Panc1 (cell line): Measurements from ENCODE around the gene COL4A2.

Experiments used
- CTCF ChIP-seq: fragments of 450-650 bp; IDR thresholded peaks from 2 replicates; pipeline ENCODE4 v1.5.1; 2017; ENCODE audit warnings: mild to moderate bottlenecking
- POLR2AphosphoS5 ChIP-seq: IDR thresholded peaks from 2 replicates; pipeline ENCODE4 v1.6.1; 2012; ENCODE audit warnings: mild to moderate bottlenecking, low read depth, low read length, moderate library complexity
- REST ChIP-seq, 2 experiments: IDR thresholded peaks; 2 replicates each; pipeline ENCODE4 v1.6.1; 2011 to 2012; ENCODE audit warnings: low read depth in 2 of 2, control low read depth in 1 of 2, low read length in 1 of 2, mild to moderate bottlenecking in 1 of 2, moderate library complexity in 1 of 2; ENCODE audit not compliant: insufficient read depth in 1 of 2
- SIN3A ChIP-seq: IDR thresholded peaks from 2 replicates; pipeline ENCODE4 v1.6.1; 2012; ENCODE audit warnings: low read depth, mild to moderate bottlenecking, low read length, moderate library complexity, borderline replicate concordance; ENCODE audit not compliant: insufficient read depth
- TCF7L2 ChIP-seq: IDR thresholded peaks from 2 replicates; pipeline ENCODE4 v1.6.1; 2011; ENCODE audit warnings: mild to moderate bottlenecking, low read depth, low read length, inconsistent platforms

GRCh38 chr13:110265682-110266430 lies 41.2 kb upstream of the COL4A2 start:
- TF ChIP-seq CTCF: no peak
- TF ChIP-seq POLR2AphosphoS5: no peak
- TF ChIP-seq SIN3A: no peak
- TF ChIP-seq TCF7L2: no peak
- no peak for TF ChIP-seq REST (IDR thresholded peaks at IDR 0.05; ENCODE audit: insufficient read depth in 1 of 2, low read depth in 2 of 2, low read length in 1 of 2)
